Ecto neural progenitor cell (in vitro differentiated cells): ENCODE results near the gene ARL11.

Source experiments
- DNase-seq: peaks from one replicate; pipeline ENCODE4 v3.0.0-alpha.2; 2018; ENCODE audit warnings: low spot score

Gene ARL11

DNA sequence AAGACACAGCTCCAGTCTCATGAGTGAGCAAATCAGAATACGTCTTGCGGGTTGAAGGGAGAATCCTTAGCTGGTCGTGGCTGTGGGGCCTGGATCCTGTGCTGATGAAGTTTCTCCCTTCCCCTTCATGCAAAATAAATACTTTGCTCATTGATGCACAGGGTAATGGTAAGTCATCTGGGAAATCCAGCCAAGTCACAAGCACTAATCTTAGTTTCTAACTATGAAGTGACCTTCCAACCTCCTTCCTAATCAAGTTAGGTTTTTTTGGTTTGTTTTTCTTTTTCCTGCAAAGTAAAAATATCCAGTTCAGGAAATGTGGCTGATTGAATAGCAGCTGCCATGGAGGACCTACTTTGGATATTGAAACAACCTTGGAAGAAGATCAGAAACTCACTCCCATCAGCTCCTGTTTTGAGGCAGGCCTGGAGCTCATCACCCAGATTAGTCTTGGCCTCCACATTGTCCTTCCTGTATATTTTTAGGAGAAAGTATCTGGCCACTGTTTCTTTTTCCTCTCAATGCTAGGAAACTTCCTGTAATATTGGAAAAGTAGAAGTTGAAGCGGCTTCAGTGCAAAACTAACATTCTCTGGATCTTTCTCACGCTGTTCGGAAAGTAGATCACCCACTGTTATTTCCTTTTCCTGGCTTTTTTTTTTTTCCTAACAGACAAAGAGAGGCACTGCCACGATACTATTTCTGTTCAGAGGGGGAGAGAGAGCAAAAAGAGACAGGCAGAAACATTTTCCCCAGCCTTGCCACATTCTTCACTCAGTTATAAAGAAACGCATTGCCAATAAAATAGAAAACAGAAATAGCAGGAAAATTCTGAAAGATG is 12.3 kb upstream of the ARL11 start:
- no peak for DNase-seq

GRCh38 chr13:49616676-49617065 is 11.6 kb upstream of the ARL11 start:
- no peak for DNase-seq

DNA sequence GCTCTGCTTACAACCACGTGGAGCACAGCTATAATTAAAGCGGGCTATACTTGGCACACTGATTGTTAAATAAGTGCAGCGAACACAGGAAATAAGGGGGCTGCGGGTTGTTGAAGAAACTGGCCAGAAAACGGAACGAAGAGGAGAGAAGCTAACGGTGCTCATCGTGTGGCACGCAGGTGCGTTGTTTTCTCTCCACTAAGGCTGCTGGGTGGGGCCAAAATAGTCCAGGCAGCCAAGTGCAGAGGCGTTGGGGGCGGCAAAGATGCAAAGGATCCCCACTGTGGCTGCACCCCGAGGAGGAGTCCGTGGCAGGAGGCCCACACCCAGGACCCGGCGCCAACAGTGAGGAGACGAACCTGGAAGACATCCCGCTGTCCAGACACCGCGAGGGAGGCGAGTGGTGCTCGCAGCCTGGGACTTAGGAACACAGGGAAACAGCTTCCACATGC is 8.1 kb upstream of the ARL11 start:
- DNase-seq = no peak

GRCh38 chr13:49622174-49622946 is 5.9 kb upstream of the ARL11 start:
- no peak for DNase-seq

DNA sequence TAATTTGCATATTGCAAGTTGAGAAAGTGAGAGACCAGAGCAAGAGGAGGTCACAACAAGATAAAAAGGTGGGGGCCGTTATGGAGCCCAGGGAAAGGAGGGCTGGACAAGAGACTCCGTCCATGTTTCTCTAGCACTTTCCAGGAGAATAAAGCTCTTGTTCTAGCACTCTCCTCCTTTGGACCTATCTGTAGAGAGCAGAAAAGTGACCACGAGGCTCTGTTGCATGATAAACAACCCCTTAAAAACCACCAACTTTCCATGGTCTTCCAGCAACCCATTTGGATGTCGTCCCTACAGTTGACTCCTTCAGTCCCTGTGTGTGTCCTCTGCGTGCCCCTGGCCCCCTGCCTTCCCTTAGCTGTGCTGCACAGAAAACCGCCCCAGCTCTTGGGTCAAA is 4.1 kb upstream of the ARL11 start:
- no peak for DNase-seq

DNA sequence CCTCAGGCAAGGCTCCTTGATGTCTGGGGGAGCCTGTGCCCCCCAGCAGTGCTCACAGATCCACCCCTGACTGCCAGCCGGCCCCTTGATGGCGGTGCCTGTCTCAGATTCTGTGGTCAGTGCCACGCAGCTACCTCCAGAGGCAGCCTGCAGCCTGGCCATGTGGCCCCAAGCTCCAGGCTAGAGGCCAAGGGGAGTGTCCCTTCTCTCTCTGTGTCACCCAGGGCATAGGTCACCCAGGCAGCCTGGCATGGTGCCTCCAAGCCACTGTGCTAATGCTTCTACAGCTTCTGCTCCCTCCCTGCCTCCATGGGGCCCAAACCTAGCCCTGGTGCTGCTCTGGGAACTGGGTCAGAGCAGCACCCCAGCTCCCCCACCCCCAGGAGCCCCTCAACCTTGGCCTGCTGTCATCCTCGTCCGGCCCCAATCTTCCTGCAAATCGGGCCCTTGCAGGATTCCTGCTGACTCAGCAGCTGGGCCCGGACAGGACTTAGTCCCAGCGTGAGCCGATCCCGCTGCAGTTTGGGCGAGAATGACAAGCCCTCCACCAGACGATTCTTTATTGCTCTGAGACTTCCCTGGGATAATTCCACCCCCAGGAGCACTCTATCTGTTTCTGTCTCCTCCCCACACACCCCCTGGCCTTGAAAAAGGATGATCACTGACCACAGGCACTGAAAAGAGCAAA is 2.8 kb upstream of the ARL11 start:
- no peak for DNase-seq

DNA sequence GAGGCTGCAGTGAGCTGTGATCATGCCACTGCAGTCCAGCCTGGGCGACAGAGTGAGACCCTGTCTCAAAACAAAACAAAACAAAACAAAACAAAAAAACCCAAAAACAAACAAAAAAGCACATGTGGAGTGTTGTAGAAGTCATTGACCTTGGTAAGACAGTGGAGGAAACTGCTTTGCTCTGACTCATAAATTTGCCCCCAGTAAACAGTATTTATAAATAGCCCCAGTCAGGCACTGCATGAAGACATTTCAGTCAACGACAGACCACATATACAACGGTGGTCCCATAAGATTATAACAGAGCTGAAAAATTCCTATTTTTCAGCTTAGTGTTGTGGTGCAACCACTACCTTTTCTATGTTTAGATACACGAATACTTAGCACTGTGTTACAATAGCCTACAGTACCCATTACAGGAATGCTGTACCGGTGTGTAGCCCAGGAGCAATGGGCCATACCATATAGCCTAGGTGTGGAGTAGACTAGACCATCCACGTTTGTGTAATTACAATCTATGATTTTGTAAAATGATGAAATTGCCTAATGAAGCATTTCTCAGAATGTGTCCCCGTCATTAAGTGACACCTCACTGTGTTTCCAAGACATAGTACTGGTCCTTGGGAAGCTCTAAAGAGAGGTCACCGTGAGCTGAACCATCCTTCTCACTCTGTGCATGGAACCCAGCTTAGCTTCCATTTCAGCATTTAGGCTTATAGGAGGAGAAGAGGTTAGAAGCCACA is 1.1 kb downstream of the ARL11 start:
- no peak for DNase-seq

- DNase-seq = no peak
Observed at GRCh38 chr13:49629947-49630346, 1.6 kb downstream of the ARL11 start.

- DNase-seq = no peak
Observed at GRCh38 chr13:49630580-49630979, 2.3 kb downstream of the ARL11 start.

DNA sequence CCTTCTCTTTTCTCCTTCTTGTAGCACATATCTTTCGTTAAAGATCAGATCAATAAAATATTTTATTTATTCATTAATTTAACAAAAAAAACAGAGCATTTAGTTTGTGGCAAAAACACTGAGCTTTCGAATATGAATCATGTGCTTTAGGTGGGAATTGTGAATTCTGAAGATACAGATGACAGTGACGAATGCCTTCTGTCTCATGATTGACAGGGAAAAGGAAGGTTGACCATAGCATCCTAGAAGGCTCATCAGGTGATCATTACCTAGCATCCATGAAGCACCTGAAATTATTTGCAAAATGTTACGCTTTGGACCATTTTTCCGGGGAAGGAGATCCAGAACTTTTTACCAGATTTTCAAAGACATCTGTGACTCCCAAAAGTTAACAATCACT is 3.8 kb downstream of the ARL11 start:
- no peak for DNase-seq

- no peak for DNase-seq
Observed at GRCh38 chr13:49633710-49634109, 5.4 kb downstream of the ARL11 start.

- DNase-seq = no peak
Observed at GRCh38 chr13:49635599-49636433, 7.5 kb downstream of the ARL11 start.

GRCh38 chr13:49636705-49637104 is 8.4 kb downstream of the ARL11 start:
- no peak for DNase-seq

- DNase-seq = no peak
Observed at GRCh38 chr13:49638030-49638743, 9.9 kb downstream of the ARL11 start.

DNA sequence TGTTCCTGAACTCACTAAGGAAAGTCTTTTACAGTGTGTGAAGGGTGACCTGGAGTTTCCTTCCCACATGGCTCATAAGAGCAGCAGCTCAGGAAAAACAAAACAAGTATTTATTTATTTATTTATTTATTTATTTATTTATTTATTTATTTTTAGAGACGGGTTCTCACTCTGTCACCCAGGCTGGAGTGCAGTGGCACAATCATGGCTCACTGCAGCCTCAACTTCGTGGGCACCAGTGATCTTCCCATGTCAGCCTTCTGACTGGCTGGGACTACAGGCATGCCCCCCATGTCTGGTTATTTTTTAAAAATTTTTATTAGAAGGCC is 10.4 kb downstream of the ARL11 start:
- no peak for DNase-seq

- no peak for DNase-seq
Observed at GRCh38 chr13:49641801-49642291, 13.5 kb downstream of the ARL11 start.

DNA sequence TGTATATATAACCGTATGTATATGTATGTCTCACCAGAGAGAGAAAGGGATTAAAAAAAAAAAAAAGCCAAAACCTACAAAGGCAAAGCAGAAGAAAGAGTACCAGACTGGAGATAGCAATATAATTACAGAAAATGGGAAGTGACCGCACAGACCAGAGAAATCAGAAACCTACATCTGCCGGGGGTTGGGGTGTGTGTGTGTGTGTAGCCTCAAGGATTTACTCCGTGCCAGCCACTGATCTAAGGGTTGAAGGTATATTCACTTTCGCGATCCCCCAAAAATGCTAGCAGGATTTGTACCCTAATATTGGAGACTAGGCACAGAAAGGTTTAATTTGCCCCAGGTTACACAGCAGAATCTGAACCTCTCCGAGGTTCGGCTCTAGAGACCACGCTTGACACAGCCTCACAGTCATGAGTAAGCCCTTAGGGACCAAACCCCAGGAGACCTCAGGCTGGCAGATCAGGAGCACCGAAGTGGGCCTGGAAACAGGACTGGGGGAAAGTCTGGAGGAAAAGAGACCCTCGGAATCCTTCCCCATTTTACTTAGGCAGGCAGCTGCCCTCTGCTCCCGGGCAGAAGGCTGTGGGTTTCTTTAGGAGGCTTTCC is 14.8 kb downstream of the ARL11 start:
- DNase-seq = no peak

- DNase-seq = no peak
Observed at GRCh38 chr13:49645451-49645850, 17.1 kb downstream of the ARL11 start.

DNA sequence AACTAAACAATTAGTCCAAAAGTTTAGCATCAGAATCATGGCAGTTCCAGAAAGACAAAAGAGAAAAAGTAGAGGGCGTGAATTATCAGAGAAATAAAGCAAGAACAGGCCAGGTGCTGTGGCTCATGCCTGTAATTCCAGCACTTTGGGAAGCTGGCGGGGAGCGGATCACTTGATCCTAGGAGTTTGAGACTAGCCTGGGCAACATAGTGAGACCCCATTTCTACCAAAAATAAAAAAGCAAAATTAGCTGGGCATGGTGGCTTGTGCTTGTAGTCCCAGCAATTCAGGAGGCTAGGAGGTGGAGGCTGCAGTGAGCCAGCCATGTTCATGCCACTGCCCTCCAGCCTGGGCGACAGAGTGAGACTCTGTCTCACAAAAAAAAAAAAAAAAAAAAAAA is 18.4 kb downstream of the ARL11 start:
- no peak for DNase-seq
